Keratinocyte (primary cell): ENCODE data around the gene TMEM238. TPM values are rescaled to one million over a fixed set of nuclear protein-coding genes. Genes with fewer than 3 reads are reported as not detected.

Experiments used
- DNase-seq: peaks from one replicate; pipeline ENCODE4 v3.0.0-alpha.2; 2011; ENCODE audit warnings: low read depth, missing footprints, low spot score
- FAIRE-seq: peaks from 2 replicates; lab custom pipeline; 2011; peaks lifted over from hg19 to GRCh38; lab: Jason Lieb, UNC
- H2AFZ ChIP-seq: 2 replicates; pipeline ENCODE4 v1.6.0; 2012; ENCODE audit warnings: low read length, control low read depth, inconsistent platforms; ENCODE audit not compliant: control insufficient read depth
- H3K27ac ChIP-seq: 2 replicates; pipeline ENCODE4 v1.5.1; 2011; ENCODE audit warnings: low read length; ENCODE audit not compliant: control insufficient read depth, insufficient read depth
- H3K27me3 ChIP-seq: 3 replicates; pipeline ENCODE4 v1.6.0; 2011; ENCODE audit warnings: low read length; ENCODE audit not compliant: control insufficient read depth, insufficient read depth; ENCODE audit errors: extremely low read depth
- H3K36me3 ChIP-seq, 2 experiments: 2 replicates in 1 of 2; 3 replicates in 1 of 2; pipeline ENCODE4 v1.5.1; 2011; ENCODE audit warnings: low read length in 2 of 2, mild to moderate bottlenecking in 1 of 2; ENCODE audit not compliant: control insufficient read depth in 2 of 2, insufficient read depth in 2 of 2; ENCODE audit errors: extremely low read depth in 1 of 2
- H3K4me1 ChIP-seq: 3 replicates; pipeline ENCODE4 v1.5.1; 2011; ENCODE audit warnings: low read length; ENCODE audit not compliant: control insufficient read depth, insufficient read depth; ENCODE audit errors: extremely low read depth
- H3K4me2 ChIP-seq: 3 replicates; pipeline ENCODE4 v1.6.0; 2011; ENCODE audit warnings: low read depth, low read length; ENCODE audit not compliant: control insufficient read depth, insufficient read depth; ENCODE audit errors: extremely low read depth
- H3K4me3 ChIP-seq, 3 experiments: fragments of 200-600 bp in 1 of 3; sonication (generic) in 1 of 3; 2 replicates in 2 of 3; 3 replicates in 1 of 3; pipeline ENCODE4 v1.5.1; 2011 to 2016; ENCODE audit warnings: low read length in 3 of 3, mild to moderate bottlenecking in 3 of 3, control low read depth in 2 of 3, inconsistent platforms in 1 of 3, low read depth in 1 of 3, mixed read lengths in 1 of 3, mixed run types in 1 of 3, moderate library complexity in 1 of 3; ENCODE audit not compliant: control insufficient read depth in 2 of 3, insufficient read depth in 2 of 3; ENCODE audit errors: extremely low read depth in 1 of 3
- H3K79me2 ChIP-seq: 2 replicates; pipeline ENCODE4 v1.6.0; 2012; ENCODE audit warnings: low read length; ENCODE audit not compliant: control insufficient read depth, insufficient read depth
- H3K9ac ChIP-seq: 3 replicates; pipeline ENCODE4 v1.6.0; 2011; ENCODE audit warnings: low read length; ENCODE audit not compliant: control insufficient read depth, insufficient read depth; ENCODE audit errors: extremely low read depth
- H3K9me1 ChIP-seq: 3 replicates; pipeline ENCODE4 v1.6.0; 2011; ENCODE audit warnings: low read length; ENCODE audit not compliant: control insufficient read depth, insufficient read depth; ENCODE audit errors: extremely low read depth
- H3K9me3 ChIP-seq: 2 replicates; pipeline ENCODE4 v1.5.1; 2012; ENCODE audit warnings: low read depth, low read length; ENCODE audit not compliant: control insufficient read depth
- H4K20me1 ChIP-seq: 3 replicates; pipeline ENCODE4 v1.6.0; 2011; ENCODE audit warnings: low read length; ENCODE audit not compliant: control insufficient read depth, insufficient read depth; ENCODE audit errors: extremely low read depth
- CTCF ChIP-seq, 3 experiments: IDR thresholded peaks in 1 of 3; conservative IDR thresholded peaks in 1 of 3; optimal IDR thresholded peaks in 1 of 3; 2 replicates in 2 of 3; 3 replicates in 1 of 3; pipeline versions ENCODE3 to v1.5.1; 2011; ENCODE audit warnings: low read length in 3 of 3, mild to moderate bottlenecking in 3 of 3, moderate library complexity in 2 of 3, control low read depth in 1 of 3, inconsistent platforms in 1 of 3; ENCODE audit not compliant: insufficient read depth in 2 of 3; ENCODE audit errors: extremely low read depth in 1 of 3
- EZH2 ChIP-seq: IDR thresholded peaks from one replicate; pipeline ENCODE4 v1.6.1; 2012; ENCODE audit warnings: inconsistent platforms, mild to moderate bottlenecking, low read length, moderate library complexity
- dilution Hi-C: fragments of 300-500 bp; cut with MboI; formaldehyde crosslinking; loops from one replicate; pipeline ENCODE4 v1.7.0; 2020; ENCODE audit warnings: low sequenced_read_pairs; ENCODE audit not compliant: extremely low pct_ligation_motif_present
- polyA plus RNA-seq, 5 experiments: library from polyadenylated mRNA; depleted of rRNA in 3 of 5; stranded (reverse) in 3 of 5; stranded (forward) in 1 of 5; unstranded in 1 of 5; fragments of >200 nt; gene quantifications; 1 replicate in 1 of 5; 2 replicates in 3 of 5; 3 replicates in 1 of 5; pipeline versions ENCODE4 v1.2.1 to v1.2.3, GENCODE V29; 2011 to 2012; ENCODE audit warnings: missing spikeins in 2 of 5, low read depth in 1 of 5, low replicate concordance in 1 of 5

TMEM238 gene
- polyA plus RNA-seq, 1 donor (not counting 4 experiments of a cell fraction or from before 2014, with no cell fraction given) = 0.24 TPM

DNA sequence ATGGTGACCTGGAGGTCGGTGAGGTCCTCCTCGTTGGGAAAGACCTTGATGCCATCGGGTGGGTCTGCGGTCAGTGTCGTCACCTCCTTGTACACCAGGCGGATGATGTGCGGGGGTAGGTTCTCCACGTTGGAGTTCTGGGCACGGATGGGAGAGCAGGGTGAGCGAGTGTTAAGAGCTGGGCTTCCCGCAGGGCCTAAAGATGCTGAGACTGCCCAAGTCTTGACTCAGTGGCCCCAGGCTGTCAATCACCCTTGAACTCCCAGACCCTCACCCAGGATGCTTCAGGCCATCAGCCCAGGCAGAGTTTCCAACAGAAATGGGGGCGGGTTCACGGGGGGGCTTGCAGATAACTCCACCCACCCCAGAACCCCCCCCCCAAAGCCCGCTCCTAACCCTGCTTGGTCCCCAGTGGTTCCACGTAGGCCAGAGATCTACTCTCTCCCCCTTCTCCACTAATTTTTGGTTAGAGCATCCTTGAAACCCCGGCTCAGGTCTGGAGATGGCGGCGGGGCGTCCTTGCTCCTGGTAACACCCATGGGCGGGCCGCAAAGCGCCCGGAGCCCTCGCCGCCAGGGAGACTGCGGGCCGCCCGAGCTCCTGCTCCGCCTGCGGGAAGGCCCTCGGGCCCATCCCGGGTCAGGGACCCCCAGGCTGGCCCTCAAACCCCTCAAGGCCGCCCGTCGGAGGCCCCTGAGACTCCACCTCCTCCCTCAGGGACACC lies 22.9 kb upstream of the TMEM238 start:
- H3K4me1 ChIP-seq = peaks cover 20% of the 10 kb centered on the region
- dilution Hi-C loops = no loop called here
- no peaks in the 10 kb centered on the region for H3K9me3 ChIP-seq
- peak overlapping the region; percentile 94 for H3K4me2 ChIP-seq
- FAIRE-seq (no peak), DNase-seq (no peak)
- H4K20me1 ChIP-seq = peaks cover 12% of the 10 kb centered on the region
- TF ChIP-seq CTCF (optimal IDR thresholded peaks at IDR 0.05 in 1 of 3, IDR thresholded peaks at IDR 0.05 in 1 of 3, conservative IDR thresholded peaks at IDR 0.05 in 1 of 3; ENCODE audit: extremely low read depth in 1 of 3, insufficient read depth in 2 of 3, low read length in 3 of 3) (no peak), EZH2 (no peak)
- no peaks in the 10 kb centered on the region for H3K27me3 ChIP-seq
- H3K4me3 ChIP-seq = peak overlapping the region; percentile 76 to 87 (median 85)
- H3K9me1 ChIP-seq = no peaks in the 10 kb centered on the region
- H2AFZ ChIP-seq = no peak overlapping the region
- H3K79me2 ChIP-seq = peaks cover 45% of the 10 kb centered on the region
- peaks cover 20 to 36% of the 10 kb centered on the region in 2 experiments for H3K36me3 ChIP-seq
- H3K9ac ChIP-seq = peak overlapping the region; percentile 90
- H3K27ac ChIP-seq = peak overlapping the region; percentile 93

GRCh38 chr19:55406091-55406825 lies 22.2 kb upstream of the TMEM238 start:
- FAIRE-seq = no peak
- peak overlapping the region; percentile 14 for H3K27ac ChIP-seq
- no peaks in the 10 kb centered on the region for H3K9me1 ChIP-seq
- H3K9ac ChIP-seq = peak overlapping the region; percentile 90
- H3K4me2 ChIP-seq = peak overlapping the region; percentile 94
- H3K27me3 ChIP-seq = no peaks in the 10 kb centered on the region
- H2AFZ ChIP-seq = no peak overlapping the region
- dilution Hi-C loops = no loop called here
- H3K4me3 ChIP-seq = peak overlapping the region; percentile 76 to 87 (median 85)
- peaks cover 20% of the 10 kb centered on the region for H3K4me1 ChIP-seq
- peaks cover 45% of the 10 kb centered on the region for H3K79me2 ChIP-seq
- H3K36me3 ChIP-seq = peaks cover 22 to 37% of the 10 kb centered on the region in 2 experiments
- TF ChIP-seq CTCF (optimal IDR thresholded peaks at IDR 0.05 in 1 of 3, IDR thresholded peaks at IDR 0.05 in 1 of 3, conservative IDR thresholded peaks at IDR 0.05 in 1 of 3; ENCODE audit: extremely low read depth in 1 of 3, insufficient read depth in 2 of 3, low read length in 3 of 3) (no peak), EZH2 (no peak)
- no peaks in the 10 kb centered on the region for H3K9me3 ChIP-seq
- no peak for DNase-seq
- H4K20me1 ChIP-seq = peaks cover 14% of the 10 kb centered on the region
